AG04450 (cell line): Measurements from ENCODE around the gene PRR27. TPM values are rescaled to one million over a fixed set of nuclear protein-coding genes. Genes with fewer than 3 reads are reported as not detected.
"Not testable (repeated sequence)": the region's sequence is repeated elsewhere in the genome, so short reads cannot be mapped to it uniquely, and the experiment has no call there.

Experiments
- CTCF ChIA-PET: fragments of 300-600, 350-600 bp; formaldehyde crosslinking; extraction: SDS; loops from one replicate; lab custom pipeline; 2022; ENCODE audit warnings: antibody characterized with exemption, inconsistent platforms; lab: Charles Lee
- POLR2A ChIA-PET: fragments of 350-600 bp; formaldehyde crosslinking; extraction: SDS; loops from one replicate; lab custom pipeline; 2021; ENCODE audit warnings: antibody characterized with exemption, inconsistent platforms; lab: Yijun Ruan, JAX
- DNase-seq: peaks from one replicate; pipeline ENCODE4 v3.0.0-alpha.2; 2011; ENCODE audit warnings: low read depth, low spot score
- H3K27ac ChIP-seq: one replicate; pipeline ENCODE4 v1.5.1; 2012; ENCODE audit warnings: low read depth, low read length, control low read depth
- H3K27me3 ChIP-seq: one replicate; pipeline ENCODE4 v1.6.0; 2012; ENCODE audit warnings: low read length; ENCODE audit not compliant: control insufficient read depth, insufficient read depth
- H3K4me3 ChIP-seq: 2 replicates; pipeline ENCODE4 v1.5.1; 2011; ENCODE audit warnings: mild to moderate bottlenecking, low read depth, low read length, control low read depth
- H3K9me3 ChIP-seq: 2 replicates; pipeline ENCODE4 v1.5.1; 2012; ENCODE audit warnings: low read length; ENCODE audit not compliant: control insufficient read depth, insufficient read depth
- polyA plus RNA-seq: library from polyadenylated mRNA; depleted of rRNA; stranded (reverse); fragments of >200 nt; gene quantifications from 2 replicates; pipeline ENCODE4 v1.2.3, GENCODE V29; 2011
- TF ChIP-seq, protein P1 (sequence below): IDR thresholded peaks from 2 replicates; pipeline ENCODE4 v1.5.1; 2011; ENCODE audit warnings: low read depth, low read length, control low read depth, inconsistent platforms

Gene PRR27
- polyA plus RNA-seq, 1 experiment = not detected

DNA sequence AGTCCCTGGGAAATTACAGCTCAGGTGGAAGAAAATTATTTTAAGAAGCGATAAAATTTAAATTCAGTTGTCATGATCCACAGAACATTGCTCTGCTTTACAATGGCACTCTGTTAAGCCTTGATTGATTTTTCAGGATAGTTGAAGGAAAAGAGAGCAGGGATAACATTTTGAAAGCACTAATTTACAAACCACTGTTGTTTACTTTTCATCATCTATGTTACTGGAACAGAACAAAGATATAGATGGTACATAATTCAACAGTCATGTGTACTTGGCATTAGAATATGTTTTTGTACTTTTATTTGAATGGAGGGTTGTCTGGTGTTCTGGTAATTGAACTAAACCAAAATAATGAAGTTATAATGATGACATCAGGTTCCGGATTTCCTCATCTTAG is 38.9 kb downstream of the PRR27 start:
- TF ChIP-seq, protein P1, sequence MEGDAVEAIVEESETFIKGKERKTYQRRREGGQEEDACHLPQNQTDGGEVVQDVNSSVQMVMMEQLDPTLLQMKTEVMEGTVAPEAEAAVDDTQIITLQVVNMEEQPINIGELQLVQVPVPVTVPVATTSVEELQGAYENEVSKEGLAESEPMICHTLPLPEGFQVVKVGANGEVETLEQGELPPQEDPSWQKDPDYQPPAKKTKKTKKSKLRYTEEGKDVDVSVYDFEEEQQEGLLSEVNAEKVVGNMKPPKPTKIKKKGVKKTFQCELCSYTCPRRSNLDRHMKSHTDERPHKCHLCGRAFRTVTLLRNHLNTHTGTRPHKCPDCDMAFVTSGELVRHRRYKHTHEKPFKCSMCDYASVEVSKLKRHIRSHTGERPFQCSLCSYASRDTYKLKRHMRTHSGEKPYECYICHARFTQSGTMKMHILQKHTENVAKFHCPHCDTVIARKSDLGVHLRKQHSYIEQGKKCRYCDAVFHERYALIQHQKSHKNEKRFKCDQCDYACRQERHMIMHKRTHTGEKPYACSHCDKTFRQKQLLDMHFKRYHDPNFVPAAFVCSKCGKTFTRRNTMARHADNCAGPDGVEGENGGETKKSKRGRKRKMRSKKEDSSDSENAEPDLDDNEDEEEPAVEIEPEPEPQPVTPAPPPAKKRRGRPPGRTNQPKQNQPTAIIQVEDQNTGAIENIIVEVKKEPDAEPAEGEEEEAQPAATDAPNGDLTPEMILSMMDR = no peak
- H3K27ac ChIP-seq = no peak overlapping the region
- H3K4me3 ChIP-seq = no peak overlapping the region
- H3K9me3 ChIP-seq = no peaks in the 10 kb centered on the region
- no peaks in the 10 kb centered on the region for H3K27me3 ChIP-seq
- ChIA-PET CTCF (interaction anchor here (1.6 kb wide), 1 partner anchor 9 kb away, joined by 3 read pairs; no protein-coding TSS in a partner anchor), POLR2A (no interaction called here)
- DNase-seq = no peak

DNA sequence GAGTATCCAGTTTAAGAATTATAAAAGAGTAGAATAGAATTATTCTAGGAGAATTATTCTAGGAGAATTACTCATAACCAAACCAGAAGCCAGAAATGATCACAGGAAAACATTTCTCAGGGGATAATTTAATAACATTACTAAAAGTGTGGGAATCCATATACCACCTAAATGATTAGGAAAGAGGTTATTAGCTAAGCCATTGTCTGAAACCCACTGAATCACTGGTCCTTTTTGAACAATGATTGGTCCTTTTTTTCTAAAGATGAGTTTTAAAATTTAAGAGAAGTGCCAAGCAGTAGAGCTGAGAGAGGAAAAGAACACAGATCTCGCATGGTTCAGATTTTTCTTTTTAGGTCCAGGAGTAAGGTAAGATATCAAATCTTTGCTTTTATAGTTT is 41.4 kb downstream of the PRR27 start, which contains the start of gene ODAM:
ODAM (plus strand) TSS at position 301 of the 400 bp plus-strand sequence. CDS start 819 bp downstream, outside the sequence.
- H3K27ac ChIP-seq = no peak within 1 kb of the TSS
- ChIA-PET CTCF (interaction anchor here (1.6 kb wide), 1 partner anchor 12 kb away, joined by 12 read pairs; no protein-coding TSS in a partner anchor), POLR2A (no interaction called here)
- TF ChIP-seq, protein P1 = no peak
- H3K27me3 ChIP-seq = no peaks in the 10 kb centered on the region
- no peaks in the 10 kb centered on the region for H3K9me3 ChIP-seq
- DNase-seq = no peak
- no peak within 1 kb of the TSS for H3K4me3 ChIP-seq

DNA sequence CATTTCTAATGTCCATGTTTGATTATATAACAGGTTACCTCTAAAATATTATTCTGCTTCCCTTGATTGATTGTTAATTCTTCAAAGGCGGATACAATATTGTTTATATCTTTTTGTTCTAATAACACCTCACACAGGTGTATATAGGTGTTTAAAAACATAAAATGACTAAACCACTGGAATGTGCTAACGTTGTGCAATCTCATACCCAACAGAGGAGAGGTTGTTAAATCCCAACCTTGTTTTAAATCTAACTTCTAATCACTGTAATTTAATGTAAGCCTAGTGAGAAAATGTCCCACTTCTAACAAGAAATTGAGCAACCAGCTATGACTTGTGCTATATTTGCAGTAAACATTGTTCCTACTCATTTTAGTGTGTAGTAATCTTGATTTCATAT is 42.8 kb downstream of the PRR27 start:
- CTCF ChIA-PET = interaction anchor here (0.9 to 1.6 kb wide), 2 partner anchors 12 to 14 kb away, joined by 3 to 12 read pairs; no protein-coding TSS in a partner anchor
- POLR2A ChIA-PET = no interaction called here

DNA sequence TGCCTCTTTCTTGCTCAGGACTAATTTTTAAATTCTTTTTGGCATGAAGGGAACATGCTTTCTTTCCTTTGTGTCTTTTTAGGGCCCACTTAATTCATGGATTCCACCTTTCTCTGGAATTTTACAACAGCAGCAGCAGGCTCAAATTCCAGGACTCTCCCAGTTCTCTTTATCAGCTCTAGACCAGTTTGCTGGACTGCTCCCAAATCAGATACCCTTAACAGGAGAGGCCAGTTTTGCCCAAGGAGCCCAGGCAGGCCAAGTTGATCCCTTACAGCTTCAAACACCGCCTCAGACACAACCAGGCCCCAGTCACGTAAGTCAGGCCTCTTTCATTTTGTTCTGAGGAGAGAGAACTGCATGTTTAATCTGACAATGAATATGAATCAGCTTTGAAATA is 43.8 kb downstream of the PRR27 start:
- CTCF ChIA-PET = interaction anchor here (2.2 kb wide), 1 partner anchor 14 kb away, joined by 12 read pairs; no protein-coding TSS in a partner anchor
- TF ChIP-seq, protein P1 = no peak
- Histone ChIP-seq H3K9me3 (no peaks in the 10 kb centered on the region), H3K27ac (no peak overlapping the region), H3K4me3 (no peak overlapping the region), H3K27me3 (no peaks in the 10 kb centered on the region)
- no peak for DNase-seq
- POLR2A ChIA-PET = no interaction called here

More for the DNA sequence above, 42.8 kb downstream of the PRR27 start:
- H3K4me3 ChIP-seq = no peak overlapping the region
- DNase-seq = no peak
- no peak overlapping the region for H3K27ac ChIP-seq
- TF ChIP-seq, protein P1 = no peak
- H3K27me3 ChIP-seq = no peaks in the 10 kb centered on the region
- no peaks in the 10 kb centered on the region for H3K9me3 ChIP-seq

DNA sequence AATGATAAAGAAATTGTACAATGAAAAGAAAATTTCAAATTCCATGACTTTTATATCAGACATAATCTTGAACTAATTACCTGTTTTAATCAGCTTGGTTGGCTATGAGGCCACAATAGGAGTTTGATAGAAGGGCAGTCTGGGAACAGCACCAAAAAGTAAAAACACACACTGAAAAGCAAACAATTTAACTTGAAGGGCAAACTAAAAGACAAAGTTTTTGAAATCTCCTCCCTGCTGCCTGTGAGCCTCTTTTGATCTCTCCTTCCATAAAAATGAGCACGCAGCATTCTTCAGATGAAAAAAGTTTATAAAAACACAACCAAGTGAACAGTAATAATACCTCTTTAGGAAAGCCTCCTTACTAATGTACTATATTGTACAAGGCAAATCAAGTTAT is 49.6 kb downstream of the PRR27 start:
- ChIA-PET POLR2A (no interaction called here), CTCF (interaction anchor here (2.4 kb wide), 1 partner anchor 20 kb away, joined by 8 read pairs; no protein-coding TSS in a partner anchor)

DNA sequence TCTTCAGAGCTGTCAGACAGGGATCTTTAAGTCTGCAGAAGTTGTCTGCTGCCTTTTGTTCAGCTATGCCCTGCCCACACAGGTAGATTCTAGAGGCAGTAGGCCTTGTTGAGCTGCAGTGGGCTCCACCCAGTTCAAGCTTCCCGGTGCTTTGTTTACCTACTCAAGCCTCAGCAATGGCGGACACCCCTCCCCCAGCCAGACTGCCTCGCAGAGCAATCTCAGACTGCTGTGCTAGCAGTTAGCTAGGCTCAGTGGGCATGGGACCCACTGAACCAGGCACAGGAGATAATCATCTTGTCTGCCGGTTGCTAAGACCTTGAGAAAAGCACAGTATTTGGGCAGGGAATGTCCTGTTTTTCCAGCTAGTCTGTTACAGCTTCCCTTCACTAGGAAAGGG is 58.7 kb downstream of the PRR27 start:
- DNase-seq, H3K9me3 ChIP-seq, H3K4me3 ChIP-seq, POLR2A ChIA-PET, H3K27ac ChIP-seq, CTCF ChIA-PET, H3K27me3 ChIP-seq: not testable (repeated sequence)

More for the DNA sequence above, 49.6 kb downstream of the PRR27 start:
- Histone ChIP-seq H3K27ac (no peak overlapping the region), H3K27me3 (no peaks in the 10 kb centered on the region), H3K9me3 (no peaks in the 10 kb centered on the region), H3K4me3 (no peak overlapping the region)
- TF ChIP-seq, protein P1 = no peak
- DNase-seq = no peak
